GM12801 (cell line): ENCODE results near the gene RERE.

ENCODE experiments used
- CTCF ChIP-seq: IDR thresholded peaks from one replicate; pipeline ENCODE4 v1.5.1; 2011; ENCODE audit warnings: control low read depth; ENCODE audit not compliant: insufficient read length; ENCODE audit errors: extremely low read depth

Gene RERE

GRCh38 chr1:8810987-8811386 lies 6.5 kb downstream of the RERE start:
- TF ChIP-seq CTCF: no peak

GRCh38 chr1:8809342-8809736 lies 8.1 kb downstream of the RERE start:
- TF ChIP-seq CTCF: no peak

GRCh38 chr1:8807004-8807403 lies 10.4 kb downstream of the RERE start:
- TF ChIP-seq CTCF: no peak

- no peak for TF ChIP-seq CTCF
Observed at GRCh38 chr1:8800416-8800815, 17.0 kb downstream of the RERE start.

- TF ChIP-seq CTCF: no peak
Observed at GRCh38 chr1:8797216-8797615, 20.2 kb downstream of the RERE start.

GRCh38 chr1:8796812-8797211 lies 20.6 kb downstream of the RERE start:
- TF ChIP-seq CTCF: no peak

DNA sequence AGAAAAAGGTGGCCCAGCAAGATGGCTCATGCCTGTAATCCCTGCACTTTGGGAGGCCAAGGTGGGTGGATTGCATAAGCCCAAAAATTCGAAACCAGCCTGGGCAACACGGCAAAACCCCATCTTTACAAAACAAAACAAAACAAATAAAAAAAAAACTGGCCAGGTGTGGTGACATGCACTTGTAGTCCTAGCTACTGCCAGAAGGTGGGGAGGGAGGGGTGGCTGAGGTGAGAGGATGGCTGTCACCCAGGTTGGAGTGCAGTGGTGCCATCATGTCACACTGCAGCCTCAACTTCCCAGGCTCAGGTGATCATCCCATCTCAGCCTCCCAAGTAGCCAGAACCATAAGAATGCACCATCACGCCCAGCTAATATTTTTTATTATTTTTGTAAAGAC lies 22.8 kb downstream of the RERE start:
- TF ChIP-seq CTCF: no peak

GRCh38 chr1:8791819-8792218 lies 25.6 kb downstream of the RERE start:
- no peak for TF ChIP-seq CTCF
